HEK293 (cell line): Measurements from ENCODE around the gene CDKN2D.

Experiments
- GLI2 ChIP-seq: fragments of 450-650 bp; formaldehyde crosslinking; IDR thresholded peaks from 2 replicates; pipeline ENCODE4; 2017; ENCODE audit warnings: missing biosample characterization, missing genetic modification characterization, low read depth, borderline replicate concordance
- SP2 ChIP-seq: fragments of 450-650 bp; formaldehyde crosslinking; IDR thresholded peaks from 2 replicates; pipeline ENCODE4 v1.5.1; 2016; ENCODE audit warnings: missing biosample characterization, missing genetic modification characterization
- TSHZ1 ChIP-seq: fragments of 450-650 bp; formaldehyde crosslinking; IDR thresholded peaks from 2 replicates; pipeline ENCODE4 v1.5.1; 2016; ENCODE audit warnings: missing biosample characterization, missing genetic modification characterization, borderline replicate concordance
- ZBTB21 ChIP-seq: fragments of 450-650 bp; formaldehyde crosslinking; IDR thresholded peaks from 2 replicates; pipeline ENCODE4 v1.5.1; 2017; ENCODE audit warnings: missing biosample characterization, missing genetic modification characterization
- ZBTB8A ChIP-seq: fragments of 450-650 bp; formaldehyde crosslinking; IDR thresholded peaks from 2 replicates; pipeline ENCODE4 v1.5.1; 2016; ENCODE audit warnings: missing biosample characterization, missing genetic modification characterization
- ZNF10 ChIP-seq: fragments of 450-650 bp; formaldehyde crosslinking; IDR thresholded peaks from 2 replicates; pipeline ENCODE4 v1.5.1; 2017; ENCODE audit warnings: missing biosample characterization, missing genetic modification characterization
- ZNF112 ChIP-seq: fragments of 450-650 bp; formaldehyde crosslinking; IDR thresholded peaks from 2 replicates; pipeline ENCODE4 v1.5.0; 2017; ENCODE audit warnings: missing biosample characterization, missing genetic modification characterization
- ZNF175 ChIP-seq: fragments of 450-650 bp; formaldehyde crosslinking; IDR thresholded peaks from 2 replicates; pipeline ENCODE4 v1.5.1; 2016; ENCODE audit warnings: missing biosample characterization, missing genetic modification characterization
- ZNF223 ChIP-seq: fragments of 450-650 bp; formaldehyde crosslinking; IDR thresholded peaks from 2 replicates; pipeline ENCODE4 v1.5.1; 2016; ENCODE audit warnings: missing biosample characterization, missing genetic modification characterization
- ZNF366 ChIP-seq: fragments of 450-650 bp; formaldehyde crosslinking; conservative IDR thresholded peaks from 2 replicates; pipeline ENCODE4 v1.5.1; 2016; ENCODE audit warnings: missing biosample characterization, missing genetic modification characterization
- ZNF521 ChIP-seq: fragments of 450-650 bp; formaldehyde crosslinking; IDR thresholded peaks from 2 replicates; pipeline ENCODE4 v1.5.1; 2017; ENCODE audit warnings: missing biosample characterization, mild to moderate bottlenecking, missing genetic modification characterization
- ZNF530 ChIP-seq: fragments of 450-650 bp; formaldehyde crosslinking; IDR thresholded peaks from 2 replicates; pipeline ENCODE4 v1.5.1; 2016; ENCODE audit warnings: low read depth, missing biosample characterization, missing genetic modification characterization
- ZNF549 ChIP-seq: fragments of 450-650 bp; IDR thresholded peaks from 2 replicates; pipeline ENCODE4 v1.5.1; 2018; ENCODE audit warnings: missing biosample characterization, missing genetic modification characterization, mild to moderate bottlenecking, inconsistent platforms, moderate library complexity
- ZNF623 ChIP-seq: fragments of 450-650 bp; formaldehyde crosslinking; IDR thresholded peaks from 2 replicates; pipeline ENCODE4 v1.5.1; 2016; ENCODE audit warnings: missing biosample characterization, missing genetic modification characterization
- ZNF658 ChIP-seq: fragments of 450-650 bp; formaldehyde crosslinking; IDR thresholded peaks from 2 replicates; pipeline ENCODE4; 2016; ENCODE audit warnings: missing biosample characterization, missing genetic modification characterization
- ZNF791 ChIP-seq: fragments of 450-650 bp; formaldehyde crosslinking; IDR thresholded peaks from 2 replicates; pipeline ENCODE4 v1.5.1; 2016; ENCODE audit warnings: missing biosample characterization, missing genetic modification characterization
- ZSCAN4 ChIP-seq: fragments of 450-650 bp; formaldehyde crosslinking; IDR thresholded peaks from 2 replicates; pipeline ENCODE4 v1.5.1; 2017; ENCODE audit warnings: missing biosample characterization, missing genetic modification characterization
- TF ChIP-seq, protein P1 (sequence below): fragments of 450-650 bp; formaldehyde crosslinking; IDR thresholded peaks from 2 replicates; pipeline ENCODE4 v1.5.1; 2016; ENCODE audit warnings: missing biosample characterization, missing genetic modification characterization
- TF ChIP-seq, protein P2 (sequence below): sonication (generic); formaldehyde crosslinking; IDR thresholded peaks from 2 replicates; pipeline ENCODE4 v1.8.1; 2022; ENCODE audit warnings: mild to moderate bottlenecking, moderate library complexity, missing genetic modification reagents
- TF ChIP-seq, protein P3 (sequence below): fragments of 450-650 bp; formaldehyde crosslinking; IDR thresholded peaks from 2 replicates; pipeline ENCODE4 v1.5.1; 2016; ENCODE audit warnings: missing biosample characterization, missing genetic modification characterization, borderline replicate concordance
- TF ChIP-seq, protein P4 (sequence below): fragments of 450-650 bp; formaldehyde crosslinking; IDR thresholded peaks from 2 replicates; pipeline ENCODE4 v1.5.1; 2016; ENCODE audit warnings: missing biosample characterization, missing genetic modification characterization

Gene CDKN2D

GRCh38 chr19:10543420-10544241 is 25.1 kb downstream of the CDKN2D start, which contains the start of gene ATG4D (continued):
- TF ChIP-seq, protein P1, sequence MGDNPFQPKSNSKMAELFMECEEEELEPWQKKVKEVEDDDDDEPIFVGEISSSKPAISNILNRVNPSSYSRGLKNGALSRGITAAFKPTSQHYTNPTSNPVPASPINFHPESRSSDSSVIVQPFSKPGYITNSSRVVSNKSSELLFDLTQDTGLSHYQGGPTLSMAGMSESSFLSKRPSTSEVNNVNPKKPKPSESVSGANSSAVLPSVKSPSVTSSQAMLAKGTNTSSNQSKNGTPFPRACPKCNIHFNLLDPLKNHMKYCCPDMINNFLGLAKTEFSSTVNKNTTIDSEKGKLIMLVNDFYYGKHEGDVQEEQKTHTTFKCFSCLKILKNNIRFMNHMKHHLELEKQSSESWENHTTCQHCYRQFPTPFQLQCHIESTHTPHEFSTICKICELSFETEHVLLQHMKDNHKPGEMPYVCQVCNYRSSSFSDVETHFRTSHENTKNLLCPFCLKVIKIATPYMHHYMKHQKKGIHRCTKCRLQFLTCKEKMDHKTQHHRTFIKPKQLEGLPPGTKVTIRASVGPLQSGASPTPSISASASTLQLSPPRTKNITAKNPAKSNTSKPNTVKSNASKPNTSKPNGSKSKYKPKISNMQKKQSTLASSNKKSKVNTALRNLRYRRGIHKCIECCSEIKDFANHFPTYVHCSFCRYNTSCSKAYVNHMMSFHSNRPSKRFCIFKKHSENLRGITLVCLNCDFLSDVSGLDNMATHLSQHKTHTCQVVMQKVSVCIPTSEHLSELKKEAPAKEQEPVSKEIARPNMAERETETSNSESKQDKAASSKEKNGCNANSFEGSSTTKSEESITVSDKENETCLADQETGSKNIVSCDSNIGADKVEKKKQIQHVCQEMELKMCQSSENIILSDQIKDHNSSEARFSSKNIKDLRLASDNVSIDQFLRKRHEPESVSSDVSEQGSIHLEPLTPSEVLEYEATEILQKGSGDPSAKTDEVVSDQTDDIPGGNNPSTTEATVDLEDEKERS (tag by site-specific recombination) = no peak
- TF ChIP-seq, protein P2, sequence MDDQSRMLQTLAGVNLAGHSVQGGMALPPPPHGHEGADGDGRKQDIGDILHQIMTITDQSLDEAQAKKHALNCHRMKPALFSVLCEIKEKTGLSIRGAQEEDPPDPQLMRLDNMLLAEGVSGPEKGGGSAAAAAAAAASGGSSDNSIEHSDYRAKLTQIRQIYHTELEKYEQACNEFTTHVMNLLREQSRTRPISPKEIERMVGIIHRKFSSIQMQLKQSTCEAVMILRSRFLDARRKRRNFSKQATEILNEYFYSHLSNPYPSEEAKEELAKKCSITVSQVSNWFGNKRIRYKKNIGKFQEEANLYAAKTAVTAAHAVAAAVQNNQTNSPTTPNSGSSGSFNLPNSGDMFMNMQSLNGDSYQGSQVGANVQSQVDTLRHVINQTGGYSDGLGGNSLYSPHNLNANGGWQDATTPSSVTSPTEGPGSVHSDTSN (CRISPR knock-in tag) = peak; percentile 66
- TF ChIP-seq ZNF223 (tag by site-specific recombination) = no peak
- TF ChIP-seq ZSCAN4 (tag by site-specific recombination) = no peak
- TF ChIP-seq GLI2 = no peak
- TF ChIP-seq ZNF530 (tag by site-specific recombination) = no peak
- TF ChIP-seq ZNF175 (tag by site-specific recombination) = no peak
- TF ChIP-seq ZNF623 (tag by site-specific recombination) = no peak
- TF ChIP-seq ZNF549 (tag by site-specific recombination) = no peak
- no peak for TF ChIP-seq TSHZ1 (tag by site-specific recombination)
- peak; percentile 73 for TF ChIP-seq SP2 (tag by site-specific recombination)
- no peak for TF ChIP-seq ZNF658 (tag by site-specific recombination)
- TF ChIP-seq ZNF791 (tag by site-specific recombination) = no peak
- TF ChIP-seq ZBTB21 (tag by site-specific recombination) = no peak
- TF ChIP-seq ZNF366 (tag by site-specific recombination) = 0 out of 2 replicates have a peak, but pooled peaks have one; percentile 5
- TF ChIP-seq, protein P3, sequence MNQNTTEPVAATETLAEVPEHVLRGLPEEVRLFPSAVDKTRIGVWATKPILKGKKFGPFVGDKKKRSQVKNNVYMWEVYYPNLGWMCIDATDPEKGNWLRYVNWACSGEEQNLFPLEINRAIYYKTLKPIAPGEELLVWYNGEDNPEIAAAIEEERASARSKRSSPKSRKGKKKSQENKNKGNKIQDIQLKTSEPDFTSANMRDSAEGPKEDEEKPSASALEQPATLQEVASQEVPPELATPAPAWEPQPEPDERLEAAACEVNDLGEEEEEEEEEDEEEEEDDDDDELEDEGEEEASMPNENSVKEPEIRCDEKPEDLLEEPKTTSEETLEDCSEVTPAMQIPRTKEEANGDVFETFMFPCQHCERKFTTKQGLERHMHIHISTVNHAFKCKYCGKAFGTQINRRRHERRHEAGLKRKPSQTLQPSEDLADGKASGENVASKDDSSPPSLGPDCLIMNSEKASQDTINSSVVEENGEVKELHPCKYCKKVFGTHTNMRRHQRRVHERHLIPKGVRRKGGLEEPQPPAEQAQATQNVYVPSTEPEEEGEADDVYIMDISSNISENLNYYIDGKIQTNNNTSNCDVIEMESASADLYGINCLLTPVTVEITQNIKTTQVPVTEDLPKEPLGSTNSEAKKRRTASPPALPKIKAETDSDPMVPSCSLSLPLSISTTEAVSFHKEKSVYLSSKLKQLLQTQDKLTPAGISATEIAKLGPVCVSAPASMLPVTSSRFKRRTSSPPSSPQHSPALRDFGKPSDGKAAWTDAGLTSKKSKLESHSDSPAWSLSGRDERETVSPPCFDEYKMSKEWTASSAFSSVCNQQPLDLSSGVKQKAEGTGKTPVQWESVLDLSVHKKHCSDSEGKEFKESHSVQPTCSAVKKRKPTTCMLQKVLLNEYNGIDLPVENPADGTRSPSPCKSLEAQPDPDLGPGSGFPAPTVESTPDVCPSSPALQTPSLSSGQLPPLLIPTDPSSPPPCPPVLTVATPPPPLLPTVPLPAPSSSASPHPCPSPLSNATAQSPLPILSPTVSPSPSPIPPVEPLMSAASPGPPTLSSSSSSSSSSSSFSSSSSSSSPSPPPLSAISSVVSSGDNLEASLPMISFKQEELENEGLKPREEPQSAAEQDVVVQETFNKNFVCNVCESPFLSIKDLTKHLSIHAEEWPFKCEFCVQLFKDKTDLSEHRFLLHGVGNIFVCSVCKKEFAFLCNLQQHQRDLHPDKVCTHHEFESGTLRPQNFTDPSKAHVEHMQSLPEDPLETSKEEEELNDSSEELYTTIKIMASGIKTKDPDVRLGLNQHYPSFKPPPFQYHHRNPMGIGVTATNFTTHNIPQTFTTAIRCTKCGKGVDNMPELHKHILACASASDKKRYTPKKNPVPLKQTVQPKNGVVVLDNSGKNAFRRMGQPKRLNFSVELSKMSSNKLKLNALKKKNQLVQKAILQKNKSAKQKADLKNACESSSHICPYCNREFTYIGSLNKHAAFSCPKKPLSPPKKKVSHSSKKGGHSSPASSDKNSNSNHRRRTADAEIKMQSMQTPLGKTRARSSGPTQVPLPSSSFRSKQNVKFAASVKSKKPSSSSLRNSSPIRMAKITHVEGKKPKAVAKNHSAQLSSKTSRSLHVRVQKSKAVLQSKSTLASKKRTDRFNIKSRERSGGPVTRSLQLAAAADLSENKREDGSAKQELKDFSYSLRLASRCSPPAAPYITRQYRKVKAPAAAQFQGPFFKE (tag by site-specific recombination) = no peak
- no peak for TF ChIP-seq ZNF112 (tag by site-specific recombination)
- TF ChIP-seq ZBTB8A (tag by site-specific recombination) = no peak
- no peak for TF ChIP-seq ZNF521
- no peak for TF ChIP-seq ZNF10 (tag by site-specific recombination)
- TF ChIP-seq, protein P4, sequence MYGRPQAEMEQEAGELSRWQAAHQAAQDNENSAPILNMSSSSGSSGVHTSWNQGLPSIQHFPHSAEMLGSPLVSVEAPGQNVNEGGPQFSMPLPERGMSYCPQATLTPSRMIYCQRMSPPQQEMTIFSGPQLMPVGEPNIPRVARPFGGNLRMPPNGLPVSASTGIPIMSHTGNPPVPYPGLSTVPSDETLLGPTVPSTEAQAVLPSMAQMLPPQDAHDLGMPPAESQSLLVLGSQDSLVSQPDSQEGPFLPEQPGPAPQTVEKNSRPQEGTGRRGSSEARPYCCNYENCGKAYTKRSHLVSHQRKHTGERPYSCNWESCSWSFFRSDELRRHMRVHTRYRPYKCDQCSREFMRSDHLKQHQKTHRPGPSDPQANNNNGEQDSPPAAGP (tag by site-specific recombination) = no peak
